Stimulated activated CD4-positive, alpha-beta T cell treated with anti-CD3 and anti-CD28 coated beads, TNF-alpha, amount 100 ng/mL, for 24 hours (primary cell): ENCODE measurements around the gene CCDC106.
A peak's percentile ranks its signal among the peaks of the same experiment; 100 is the strongest.

Experiments used
- DNase-seq, 3 experiments: peaks; one replicate each; pipeline ENCODE4 v3.0.0-alpha.2; 2020; ENCODE audit warnings: low read depth in 3 of 3

Gene CCDC106

GRCh38 chr19:55647732-55648584, at the start of gene CCDC106:
CCDC106 (plus strand) TSS chr19:55648212; CDS start chr19:55649047, 835 bp downstream.
- DNase-seq: no peak

- peak; percentile 87 to 90 (median 88) for DNase-seq
These were observed 49.1 kb upstream of the CCDC106 start for GRCh38 chr19:55598719-55599467.

- DNase-seq: peak; percentile 95 to 96 (median 96)
These were observed 48.6 kb upstream of the CCDC106 start, which contains the start of gene FIZ1 for GRCh38 chr19:55599468-55599841. FIZ1 (minus strand) TSS chr19:55599517; CDS start chr19:55597865, 1,652 bp downstream.

GRCh38 chr19:55599842-55600661, 48.0 kb upstream of the CCDC106 start, which contains the start of gene ZNF524:
ZNF524 (plus strand) TSS chr19:55600288; CDS start chr19:55602113, 1,825 bp downstream.
- DNase-seq: peak; percentile 65 to 79 (median 72)

- no peak for DNase-seq
These were observed 47.4 kb upstream of the CCDC106 start for GRCh38 chr19:55600662-55601028.

- no peak for DNase-seq
These were observed 46.9 kb upstream of the CCDC106 start for GRCh38 chr19:55601084-55601483.

GRCh38 chr19:55602104-55603001, 45.7 kb upstream of the CCDC106 start:
- DNase-seq: no peak

GRCh38 chr19:55603115-55603514, 44.9 kb upstream of the CCDC106 start:
- no peak for DNase-seq

- DNase-seq: no peak
These were observed 44.3 kb upstream of the CCDC106 start for GRCh38 chr19:55603581-55604292.

GRCh38 chr19:55605207-55605636, 42.8 kb upstream of the CCDC106 start:
- peak; percentile 98 to 99 (median 99) for DNase-seq

GRCh38 chr19:55605637-55606470, 42.2 kb upstream of the CCDC106 start, which contains the start of gene ZNF865:
ZNF865 (plus strand) TSS chr19:55605647; CDS start chr19:55613619, 7,972 bp downstream.
- DNase-seq: peak; percentile 56 to 69 (median 62)

- no peak for DNase-seq
These were observed 41.6 kb upstream of the CCDC106 start for GRCh38 chr19:55606471-55606787.

GRCh38 chr19:55606817-55607216, 41.2 kb upstream of the CCDC106 start:
- DNase-seq: no peak

GRCh38 chr19:55609326-55609725, 38.7 kb upstream of the CCDC106 start:
- no peak for DNase-seq

GRCh38 chr19:55611300-55611982, 36.6 kb upstream of the CCDC106 start:
- DNase-seq: no peak

GRCh38 chr19:55611983-55612645, 35.9 kb upstream of the CCDC106 start:
- DNase-seq: no peak

- DNase-seq: no peak
These were observed 34.6 kb upstream of the CCDC106 start for GRCh38 chr19:55613396-55613795.
